WI38 (cell line): ENCODE data around the gene PRXL2B.

Experiments
- H3K4me3 ChIP-seq: 2 replicates; pipeline ENCODE4 v1.5.1; 2011; ENCODE audit warnings: low read depth, mild to moderate bottlenecking, control low read depth, low read length
- CTCF ChIP-seq: IDR thresholded peaks from 2 replicates; pipeline ENCODE4 v1.5.1; 2012; ENCODE audit warnings: low read depth, mild to moderate bottlenecking, control low read depth, low read length

PRXL2B gene

GRCh38 chr1:2595812-2596529 lies 9.4 kb downstream of the PRXL2B start:
- TF ChIP-seq CTCF, result no peak
- H3K4me3 ChIP-seq, result no peak overlapping the region

- no peak overlapping the region for H3K4me3 ChIP-seq
- TF ChIP-seq CTCF, result no peak
These were observed 10.2 kb downstream of the PRXL2B start for GRCh38 chr1:2596530-2597333.

- TF ChIP-seq CTCF, result no peak
- H3K4me3 ChIP-seq, result no peak overlapping the region
These were observed 11.1 kb downstream of the PRXL2B start for GRCh38 chr1:2597441-2598328.

GRCh38 chr1:2598329-2598931 lies 11.9 kb downstream of the PRXL2B start:
- no peak overlapping the region for H3K4me3 ChIP-seq
- TF ChIP-seq CTCF, result no peak

GRCh38 chr1:2601721-2602303 lies 15.2 kb downstream of the PRXL2B start:
- no peak for TF ChIP-seq CTCF

GRCh38 chr1:2602311-2602835 lies 15.8 kb downstream of the PRXL2B start:
- no peak overlapping the region for H3K4me3 ChIP-seq
- TF ChIP-seq CTCF, result no peak

More at GRCh38 chr1:2601721-2602303, 15.2 kb downstream of the PRXL2B start:
- no peak overlapping the region for H3K4me3 ChIP-seq
